ENCODE results near the gene ZKSCAN4.

DNA sequence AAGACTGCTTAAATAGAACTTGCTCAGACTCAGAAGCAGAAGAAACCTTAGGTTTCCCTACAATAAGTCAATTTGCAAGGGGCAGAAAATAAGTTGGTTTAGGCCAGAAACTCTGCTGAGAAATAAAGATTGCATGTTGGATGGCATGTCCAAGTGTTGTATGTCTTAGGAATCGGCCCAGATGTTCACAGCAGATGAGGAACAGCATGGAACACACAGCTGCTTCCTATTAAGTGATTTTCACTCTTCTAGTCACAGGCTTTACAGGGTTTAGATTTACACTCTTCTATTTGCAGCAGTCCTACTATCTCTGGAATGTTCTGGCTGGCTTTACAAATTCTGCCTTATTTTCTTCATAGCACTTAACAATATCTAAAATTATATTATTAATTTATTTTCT, 3.2 kb downstream of the ZKSCAN4 start:
- TF ChIP-seq EZH2phosphoT487 (IDR thresholded peaks at IDR 0.05; ENCODE audit: borderline replicate concordance, low read depth) (no peak), RFX5 (IDR thresholded peaks at IDR 0.05; ENCODE audit: low read length) (no peak), TAF1 (IDR thresholded peaks at IDR 0.05; ENCODE audit: borderline replicate concordance, low read depth, low read length) (no peak), RXRA (IDR thresholded peaks at IDR 0.05; ENCODE audit: borderline replicate concordance, low read depth) (no peak), MEF2A (IDR thresholded peaks at IDR 0.05; ENCODE audit: borderline replicate concordance, low read depth) (no peak), POLR2AphosphoS5 (IDR thresholded peaks at IDR 0.05; ENCODE audit: low read depth, low read length) (no peak), MXI1 (IDR thresholded peaks at IDR 0.05; ENCODE audit: low read depth, low read length) (no peak), YY1 (IDR thresholded peaks at IDR 0.05; ENCODE audit: low read depth) (no peak), FOXM1 (IDR thresholded peaks at IDR 0.05; ENCODE audit: low read depth) (no peak)
- TF ChIP-seq, protein P1, sequence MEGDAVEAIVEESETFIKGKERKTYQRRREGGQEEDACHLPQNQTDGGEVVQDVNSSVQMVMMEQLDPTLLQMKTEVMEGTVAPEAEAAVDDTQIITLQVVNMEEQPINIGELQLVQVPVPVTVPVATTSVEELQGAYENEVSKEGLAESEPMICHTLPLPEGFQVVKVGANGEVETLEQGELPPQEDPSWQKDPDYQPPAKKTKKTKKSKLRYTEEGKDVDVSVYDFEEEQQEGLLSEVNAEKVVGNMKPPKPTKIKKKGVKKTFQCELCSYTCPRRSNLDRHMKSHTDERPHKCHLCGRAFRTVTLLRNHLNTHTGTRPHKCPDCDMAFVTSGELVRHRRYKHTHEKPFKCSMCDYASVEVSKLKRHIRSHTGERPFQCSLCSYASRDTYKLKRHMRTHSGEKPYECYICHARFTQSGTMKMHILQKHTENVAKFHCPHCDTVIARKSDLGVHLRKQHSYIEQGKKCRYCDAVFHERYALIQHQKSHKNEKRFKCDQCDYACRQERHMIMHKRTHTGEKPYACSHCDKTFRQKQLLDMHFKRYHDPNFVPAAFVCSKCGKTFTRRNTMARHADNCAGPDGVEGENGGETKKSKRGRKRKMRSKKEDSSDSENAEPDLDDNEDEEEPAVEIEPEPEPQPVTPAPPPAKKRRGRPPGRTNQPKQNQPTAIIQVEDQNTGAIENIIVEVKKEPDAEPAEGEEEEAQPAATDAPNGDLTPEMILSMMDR (IDR thresholded peaks at IDR 0.05): no peak
- TF ChIP-seq, protein P2, sequence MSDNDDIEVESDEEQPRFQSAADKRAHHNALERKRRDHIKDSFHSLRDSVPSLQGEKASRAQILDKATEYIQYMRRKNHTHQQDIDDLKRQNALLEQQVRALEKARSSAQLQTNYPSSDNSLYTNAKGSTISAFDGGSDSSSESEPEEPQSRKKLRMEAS (IDR thresholded peaks at IDR 0.05; ENCODE audit: low read depth): no peak
- TF ChIP-seq, protein P3, sequence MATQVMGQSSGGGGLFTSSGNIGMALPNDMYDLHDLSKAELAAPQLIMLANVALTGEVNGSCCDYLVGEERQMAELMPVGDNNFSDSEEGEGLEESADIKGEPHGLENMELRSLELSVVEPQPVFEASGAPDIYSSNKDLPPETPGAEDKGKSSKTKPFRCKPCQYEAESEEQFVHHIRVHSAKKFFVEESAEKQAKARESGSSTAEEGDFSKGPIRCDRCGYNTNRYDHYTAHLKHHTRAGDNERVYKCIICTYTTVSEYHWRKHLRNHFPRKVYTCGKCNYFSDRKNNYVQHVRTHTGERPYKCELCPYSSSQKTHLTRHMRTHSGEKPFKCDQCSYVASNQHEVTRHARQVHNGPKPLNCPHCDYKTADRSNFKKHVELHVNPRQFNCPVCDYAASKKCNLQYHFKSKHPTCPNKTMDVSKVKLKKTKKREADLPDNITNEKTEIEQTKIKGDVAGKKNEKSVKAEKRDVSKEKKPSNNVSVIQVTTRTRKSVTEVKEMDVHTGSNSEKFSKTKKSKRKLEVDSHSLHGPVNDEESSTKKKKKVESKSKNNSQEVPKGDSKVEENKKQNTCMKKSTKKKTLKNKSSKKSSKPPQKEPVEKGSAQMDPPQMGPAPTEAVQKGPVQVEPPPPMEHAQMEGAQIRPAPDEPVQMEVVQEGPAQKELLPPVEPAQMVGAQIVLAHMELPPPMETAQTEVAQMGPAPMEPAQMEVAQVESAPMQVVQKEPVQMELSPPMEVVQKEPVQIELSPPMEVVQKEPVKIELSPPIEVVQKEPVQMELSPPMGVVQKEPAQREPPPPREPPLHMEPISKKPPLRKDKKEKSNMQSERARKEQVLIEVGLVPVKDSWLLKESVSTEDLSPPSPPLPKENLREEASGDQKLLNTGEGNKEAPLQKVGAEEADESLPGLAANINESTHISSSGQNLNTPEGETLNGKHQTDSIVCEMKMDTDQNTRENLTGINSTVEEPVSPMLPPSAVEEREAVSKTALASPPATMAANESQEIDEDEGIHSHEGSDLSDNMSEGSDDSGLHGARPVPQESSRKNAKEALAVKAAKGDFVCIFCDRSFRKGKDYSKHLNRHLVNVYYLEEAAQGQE (IDR thresholded peaks at IDR 0.05; ENCODE audit: low read depth, low read length): no peak
- TF ChIP-seq, protein P4, sequence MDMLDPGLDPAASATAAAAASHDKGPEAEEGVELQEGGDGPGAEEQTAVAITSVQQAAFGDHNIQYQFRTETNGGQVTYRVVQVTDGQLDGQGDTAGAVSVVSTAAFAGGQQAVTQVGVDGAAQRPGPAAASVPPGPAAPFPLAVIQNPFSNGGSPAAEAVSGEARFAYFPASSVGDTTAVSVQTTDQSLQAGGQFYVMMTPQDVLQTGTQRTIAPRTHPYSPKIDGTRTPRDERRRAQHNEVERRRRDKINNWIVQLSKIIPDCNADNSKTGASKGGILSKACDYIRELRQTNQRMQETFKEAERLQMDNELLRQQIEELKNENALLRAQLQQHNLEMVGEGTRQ (IDR thresholded peaks at IDR 0.05; ENCODE audit: borderline replicate concordance, low read depth, low read length): no peak

Data from SK-N-SH (cell line).